VCaP (cell line): ENCODE data around the gene IRF2BP2.

ENCODE experiments used
- H3K27ac ChIP-seq: fragments of 450-650 bp; 2 replicates; pipeline ENCODE4 v1.5.1; 2017
- TF ChIP-seq, protein P1 (sequence below): fragments of 450-650 bp; conservative IDR thresholded peaks from 2 replicates; pipeline ENCODE4 v1.5.1; 2017; ENCODE audit warnings: mild to moderate bottlenecking, moderate library complexity

IRF2BP2 gene

DNA sequence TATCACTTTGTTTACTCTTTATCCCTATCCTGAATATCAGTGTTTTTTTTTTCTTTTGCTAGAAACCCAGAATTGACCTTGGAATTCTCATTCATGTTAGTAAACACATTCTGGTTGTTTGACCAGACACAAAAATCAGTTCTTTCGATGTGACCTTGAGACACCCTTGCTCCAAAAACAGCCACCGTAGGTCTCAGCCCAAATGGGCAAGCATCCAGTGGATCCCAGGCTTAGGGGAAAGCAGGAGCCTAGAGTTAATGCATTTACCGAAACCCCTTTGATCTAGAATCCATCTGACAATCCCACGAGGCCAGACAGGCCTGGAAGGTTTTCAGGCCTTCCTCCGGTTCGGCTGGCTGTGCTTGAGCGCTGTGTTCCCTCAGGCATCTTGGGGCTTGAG, 47.6 kb downstream of the IRF2BP2 start:
- H3K27ac ChIP-seq = no peak overlapping the region
- TF ChIP-seq, protein P1, sequence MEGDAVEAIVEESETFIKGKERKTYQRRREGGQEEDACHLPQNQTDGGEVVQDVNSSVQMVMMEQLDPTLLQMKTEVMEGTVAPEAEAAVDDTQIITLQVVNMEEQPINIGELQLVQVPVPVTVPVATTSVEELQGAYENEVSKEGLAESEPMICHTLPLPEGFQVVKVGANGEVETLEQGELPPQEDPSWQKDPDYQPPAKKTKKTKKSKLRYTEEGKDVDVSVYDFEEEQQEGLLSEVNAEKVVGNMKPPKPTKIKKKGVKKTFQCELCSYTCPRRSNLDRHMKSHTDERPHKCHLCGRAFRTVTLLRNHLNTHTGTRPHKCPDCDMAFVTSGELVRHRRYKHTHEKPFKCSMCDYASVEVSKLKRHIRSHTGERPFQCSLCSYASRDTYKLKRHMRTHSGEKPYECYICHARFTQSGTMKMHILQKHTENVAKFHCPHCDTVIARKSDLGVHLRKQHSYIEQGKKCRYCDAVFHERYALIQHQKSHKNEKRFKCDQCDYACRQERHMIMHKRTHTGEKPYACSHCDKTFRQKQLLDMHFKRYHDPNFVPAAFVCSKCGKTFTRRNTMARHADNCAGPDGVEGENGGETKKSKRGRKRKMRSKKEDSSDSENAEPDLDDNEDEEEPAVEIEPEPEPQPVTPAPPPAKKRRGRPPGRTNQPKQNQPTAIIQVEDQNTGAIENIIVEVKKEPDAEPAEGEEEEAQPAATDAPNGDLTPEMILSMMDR = no peak

DNA sequence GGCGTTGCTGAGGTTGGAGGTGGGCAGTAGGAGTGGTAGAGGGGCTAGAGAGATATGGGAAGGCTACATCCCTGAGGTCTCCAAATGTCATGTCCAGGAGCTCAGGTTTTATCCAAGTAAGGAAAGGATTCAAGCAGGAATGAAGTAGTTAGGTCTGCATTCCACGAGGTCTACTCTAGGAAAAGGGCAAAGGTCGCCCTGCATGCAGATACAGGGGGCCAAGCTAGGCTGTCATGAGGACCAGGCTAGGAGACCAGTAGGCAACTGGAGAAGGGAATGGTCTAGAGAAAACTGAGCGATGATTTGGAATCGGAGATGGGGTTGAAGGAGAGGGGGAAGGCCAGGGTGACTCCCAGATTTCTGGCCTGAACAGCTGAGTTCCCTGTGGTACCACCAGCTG, 48.7 kb downstream of the IRF2BP2 start:
- H3K27ac ChIP-seq = no peak overlapping the region
- TF ChIP-seq, protein P1 = no peak

DNA sequence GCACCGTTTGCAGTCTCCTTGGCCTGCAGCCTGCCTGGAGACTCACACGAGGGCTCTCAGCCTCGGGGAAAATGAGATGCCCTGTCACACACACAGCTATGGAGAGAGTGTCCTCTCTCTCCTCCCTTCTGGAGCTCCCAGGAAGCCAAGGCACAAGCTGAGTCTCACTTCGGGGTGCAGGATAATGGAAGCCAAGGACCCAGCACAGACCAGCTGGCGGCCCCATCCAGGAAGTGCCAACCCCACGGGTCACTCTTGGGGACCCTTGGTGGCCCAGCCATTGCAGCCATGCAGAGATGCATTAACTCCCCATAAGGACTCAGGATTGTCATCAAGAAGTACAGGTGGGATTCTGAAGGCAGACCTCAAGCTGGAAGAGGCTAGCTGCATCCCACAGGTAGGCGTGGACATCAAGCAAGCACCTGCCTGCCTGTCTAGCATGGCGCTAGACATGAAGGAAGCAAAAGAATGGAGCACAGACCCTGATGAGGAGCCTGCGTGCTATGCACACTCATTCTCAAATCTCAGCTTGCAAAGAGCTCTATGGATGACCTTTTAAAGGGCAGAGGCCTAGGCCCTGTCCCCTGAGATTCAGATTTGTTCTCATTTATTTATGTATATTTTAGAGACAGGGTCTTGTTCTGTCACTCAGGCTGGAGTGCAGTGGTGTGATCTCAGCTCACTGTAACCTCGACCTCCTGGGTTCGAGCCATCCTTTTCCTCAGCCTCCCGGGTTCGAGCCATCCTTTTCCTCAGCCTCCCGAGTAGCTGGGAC, 49.9 kb downstream of the IRF2BP2 start:
- TF ChIP-seq, protein P1 = no peak
- no peak overlapping the region for H3K27ac ChIP-seq

DNA sequence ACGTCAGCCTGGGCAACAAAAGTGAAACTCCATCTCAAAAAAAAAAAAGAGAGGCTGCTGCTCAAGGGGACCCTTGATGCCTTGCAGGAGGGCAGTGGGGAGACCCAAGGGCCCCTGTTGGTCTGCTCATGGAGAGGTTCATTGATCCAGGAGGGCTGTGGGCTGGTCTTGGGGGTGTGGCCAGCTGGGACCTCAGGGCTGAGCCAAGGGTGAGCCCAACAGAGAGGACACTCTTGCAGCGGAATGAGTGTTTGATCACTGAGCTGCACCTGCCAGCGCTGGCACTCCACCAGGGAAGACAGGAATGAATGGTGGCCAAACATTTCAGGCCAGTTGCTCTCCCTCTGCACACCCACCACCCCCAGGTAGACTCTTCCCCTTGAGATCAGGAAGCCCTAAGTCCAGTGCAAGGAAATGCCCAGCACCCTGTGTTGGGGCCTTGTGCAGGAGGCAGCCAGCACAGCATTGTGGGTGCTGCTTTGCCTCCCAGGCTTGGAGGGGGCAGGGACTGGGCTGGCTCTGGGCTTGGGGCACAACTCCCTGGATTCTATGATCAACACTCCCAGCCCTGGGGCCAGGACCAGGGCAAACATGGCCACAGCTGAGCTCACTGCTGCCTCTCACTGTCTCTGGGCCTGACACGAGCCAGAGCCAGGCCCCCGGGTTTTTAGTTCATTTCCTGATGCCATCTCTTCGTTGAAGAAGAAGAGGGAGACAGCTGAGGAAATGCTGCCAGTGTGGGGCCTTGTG, 50.7 kb downstream of the IRF2BP2 start:
- TF ChIP-seq, protein P1 = no peak
- no peak overlapping the region for H3K27ac ChIP-seq

DNA sequence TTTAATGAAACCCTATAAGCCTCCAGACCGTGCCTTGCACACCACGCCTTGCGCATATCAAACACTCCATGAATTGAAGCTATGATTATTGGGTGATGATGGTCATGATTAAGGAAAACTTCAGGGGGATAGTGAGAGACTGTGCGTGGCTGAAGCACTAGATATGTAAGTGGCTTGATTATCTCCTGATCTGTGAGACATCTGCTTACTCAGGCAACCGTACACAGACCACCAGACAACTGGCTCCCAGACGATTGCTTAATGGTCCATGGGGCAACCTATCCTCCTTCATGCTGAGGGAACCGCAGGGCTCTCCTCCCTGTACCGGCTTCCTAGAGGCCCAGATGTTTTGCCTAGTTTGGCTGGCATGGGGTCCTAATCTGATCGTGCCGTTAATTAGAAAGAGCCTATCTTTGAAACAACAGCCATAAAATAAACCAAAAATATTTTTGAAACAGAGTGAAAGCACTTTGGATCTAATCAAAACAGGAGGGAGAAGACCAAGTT, 51.6 kb downstream of the IRF2BP2 start:
- TF ChIP-seq, protein P1 = no peak
- no peak overlapping the region for H3K27ac ChIP-seq

DNA sequence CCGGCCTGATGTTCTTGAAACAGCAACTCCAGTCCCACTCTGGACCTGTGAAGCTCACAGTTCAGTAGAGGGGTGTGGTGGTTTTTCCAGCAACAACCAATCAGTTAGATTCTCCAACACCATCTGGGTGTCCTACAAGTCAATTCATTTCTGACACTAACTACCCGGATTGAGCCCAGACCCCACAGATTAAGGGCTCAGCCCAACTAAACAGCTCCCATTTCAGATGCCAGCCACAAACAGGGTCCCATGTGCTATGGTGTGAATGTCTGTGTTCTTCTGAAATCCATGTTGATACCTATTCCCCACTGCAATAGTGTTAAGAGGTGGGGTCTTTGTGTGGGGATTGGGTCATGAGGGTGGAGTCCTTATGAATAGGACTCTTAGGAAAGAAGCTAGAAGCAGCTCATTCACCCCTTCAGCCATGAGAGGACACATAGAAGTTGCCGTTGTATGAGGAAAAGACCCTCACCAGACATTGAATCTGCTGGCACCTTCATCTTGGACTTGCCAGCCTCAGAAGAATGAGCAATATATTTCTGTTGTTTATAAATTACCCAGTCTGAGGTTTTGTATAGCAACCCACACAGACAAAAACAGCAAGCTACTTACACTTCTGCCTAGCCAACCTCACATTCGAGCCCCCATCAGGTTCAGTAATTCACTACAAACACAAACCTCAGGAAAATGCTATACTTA, 53.6 kb downstream of the IRF2BP2 start:
- TF ChIP-seq, protein P1 = no peak
- no peak overlapping the region for H3K27ac ChIP-seq
